ENCODE data around the gene FGGY.

Gene FGGY

DNA sequence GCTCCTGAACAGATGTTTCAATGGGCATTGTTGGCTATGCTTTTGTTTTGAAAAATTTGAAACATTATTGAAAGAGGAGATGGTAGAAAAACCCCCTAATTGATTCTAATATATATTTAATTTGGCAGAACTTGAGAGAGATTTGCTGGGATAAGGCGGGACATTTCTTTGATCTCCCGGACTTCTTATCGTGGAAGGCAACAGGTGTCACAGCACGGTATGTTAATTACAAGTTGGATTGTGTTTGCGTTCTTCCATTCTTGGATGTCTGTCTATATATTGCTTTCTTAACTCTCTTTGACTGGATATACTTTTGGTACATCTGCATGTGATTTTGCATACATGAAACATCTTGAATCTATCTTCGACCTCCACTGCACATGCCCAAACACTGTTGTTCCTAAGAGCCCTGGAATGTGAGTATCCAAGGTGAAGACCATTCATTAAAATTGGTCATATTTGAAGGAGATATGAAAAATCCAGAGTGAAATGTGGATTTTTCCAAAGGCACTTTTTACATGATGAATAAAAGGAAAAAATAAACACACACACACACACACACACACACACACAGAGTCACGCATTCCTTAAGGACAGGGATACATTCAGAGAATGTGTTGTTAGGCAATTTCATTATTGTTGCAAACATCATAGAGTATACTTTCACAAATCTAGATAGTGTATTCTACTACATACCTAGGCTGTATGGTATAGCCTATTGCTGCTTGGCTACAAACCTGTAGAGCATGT lies 81.9 kb downstream of the FGGY start:
- no peak for DNase-seq (ENCODE audit: extremely low read depth in 1 of 2, low read depth in 1 of 2)

DNA sequence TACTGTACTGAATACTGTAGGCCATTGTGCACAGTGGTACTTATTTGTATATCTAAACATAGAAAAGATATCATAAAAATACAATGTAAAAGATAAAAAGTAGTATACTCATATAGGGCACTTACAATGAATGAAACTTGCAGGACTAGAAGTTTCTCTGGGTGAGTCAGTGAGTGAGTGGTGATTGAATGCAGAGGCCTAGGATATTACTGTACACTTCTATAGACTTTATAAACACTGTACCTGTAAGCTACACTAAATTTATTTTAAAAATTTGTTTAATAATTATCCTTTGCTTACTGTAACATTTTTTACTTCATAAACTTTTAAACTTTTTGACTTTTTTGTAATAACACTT lies 82.5 kb downstream of the FGGY start:
- no peak for DNase-seq (ENCODE audit: extremely low read depth in 1 of 2, low read depth in 1 of 2)

GRCh38 chr1:59383963-59384362 lies 87.1 kb downstream of the FGGY start:
- DNase-seq (ENCODE audit: extremely low read depth in 1 of 2, low read depth in 1 of 2) = no peak

DNA sequence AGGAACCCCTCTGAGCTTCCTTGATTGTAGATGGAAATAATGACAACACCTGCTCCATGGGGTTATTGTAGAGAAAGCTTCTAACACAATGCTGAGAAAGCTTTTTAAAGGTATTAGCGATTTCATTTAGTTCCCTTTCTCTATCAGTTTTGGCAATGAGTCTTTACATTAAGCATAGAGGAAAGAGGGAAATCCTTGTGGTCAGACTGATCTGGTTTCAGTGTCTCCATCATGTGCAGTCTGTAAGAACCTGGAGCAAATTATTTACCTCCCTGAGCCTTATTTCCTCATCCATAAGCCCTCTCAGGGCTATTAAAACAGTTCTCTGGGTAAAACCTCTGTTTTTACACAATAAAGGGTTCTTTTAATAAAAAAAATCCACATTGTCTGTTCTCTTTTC lies 87.5 kb downstream of the FGGY start:
- DNase-seq (ENCODE audit: extremely low read depth in 1 of 2, low read depth in 1 of 2) = no peak

- no peak for DNase-seq (ENCODE audit: extremely low read depth in 1 of 2, low read depth in 1 of 2)
Observed at GRCh38 chr1:59388191-59388590, 91.3 kb downstream of the FGGY start.

GRCh38 chr1:59389847-59390246 lies 93.0 kb downstream of the FGGY start:
- DNase-seq (ENCODE audit: extremely low read depth in 1 of 2, low read depth in 1 of 2) = no peak

DNA sequence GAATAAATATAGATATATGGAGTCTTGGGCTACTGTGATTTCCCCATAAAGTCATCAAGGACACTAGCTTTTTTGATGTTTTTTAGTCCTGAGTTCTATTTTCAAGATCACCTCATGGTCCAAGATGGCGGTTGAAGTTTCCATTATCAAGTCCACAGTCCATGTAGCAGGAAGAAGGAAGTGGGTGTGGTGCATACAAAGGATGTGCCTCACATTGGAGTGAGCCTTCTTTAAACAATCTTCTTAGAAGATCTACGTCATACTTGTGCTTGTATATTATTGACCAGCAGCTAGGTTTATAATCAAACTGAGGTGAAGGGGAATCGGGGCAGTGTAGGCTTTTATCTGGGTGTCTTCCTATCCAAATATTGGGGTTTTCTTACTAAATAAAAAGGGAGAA lies 93.4 kb downstream of the FGGY start:
- DNase-seq (ENCODE audit: extremely low read depth in 1 of 2, low read depth in 1 of 2) = no peak

GRCh38 chr1:59391212-59392179 lies 94.6 kb downstream of the FGGY start:
- DNase-seq (ENCODE audit: extremely low read depth in 1 of 2, low read depth in 1 of 2) = no peak

GRCh38 chr1:59393211-59394180 lies 96.6 kb downstream of the FGGY start:
- DNase-seq (ENCODE audit: extremely low read depth in 1 of 2, low read depth in 1 of 2) = no peak

DNA sequence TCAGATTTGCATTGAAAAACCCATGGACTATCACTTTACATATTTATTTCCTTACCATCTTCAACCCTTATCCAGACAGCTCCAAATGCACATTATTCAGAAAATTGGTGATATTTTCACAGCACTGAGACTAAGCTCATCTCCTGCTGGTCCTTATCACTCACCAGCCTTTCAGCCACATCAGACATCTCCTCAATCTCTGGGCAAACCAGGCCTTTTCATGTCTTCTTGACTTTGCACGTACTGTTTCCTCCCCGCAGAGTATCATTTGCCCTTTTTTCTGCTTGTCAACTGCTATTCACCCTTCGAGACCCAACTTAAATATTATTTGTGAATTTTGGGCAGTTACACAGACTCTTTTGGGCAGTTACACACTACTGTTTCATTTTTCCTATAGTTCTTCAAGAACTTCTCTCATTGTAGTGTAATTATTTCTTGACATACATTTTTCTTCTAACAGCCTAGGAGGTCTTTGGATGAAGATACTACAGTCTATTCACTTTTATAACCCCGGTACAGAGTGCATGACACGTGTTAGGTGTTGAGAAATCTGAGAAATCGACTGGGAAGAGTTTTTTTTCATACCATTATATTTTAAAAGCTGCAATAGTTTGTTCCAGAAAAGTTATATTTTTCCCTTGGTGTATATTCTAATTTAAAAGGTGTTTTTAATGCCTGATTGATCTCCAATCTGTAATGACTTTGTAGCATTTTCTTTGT lies 98.0 kb downstream of the FGGY start:
- no peak for DNase-seq (ENCODE audit: extremely low read depth in 1 of 2, low read depth in 1 of 2)

- no peak for DNase-seq (ENCODE audit: extremely low read depth in 1 of 2, low read depth in 1 of 2)
Observed at GRCh38 chr1:59396387-59396786, 99.5 kb downstream of the FGGY start.

GRCh38 chr1:59397139-59397858 lies 100.4 kb downstream of the FGGY start:
- no peak for DNase-seq (ENCODE audit: extremely low read depth in 1 of 2, low read depth in 1 of 2)

DNA sequence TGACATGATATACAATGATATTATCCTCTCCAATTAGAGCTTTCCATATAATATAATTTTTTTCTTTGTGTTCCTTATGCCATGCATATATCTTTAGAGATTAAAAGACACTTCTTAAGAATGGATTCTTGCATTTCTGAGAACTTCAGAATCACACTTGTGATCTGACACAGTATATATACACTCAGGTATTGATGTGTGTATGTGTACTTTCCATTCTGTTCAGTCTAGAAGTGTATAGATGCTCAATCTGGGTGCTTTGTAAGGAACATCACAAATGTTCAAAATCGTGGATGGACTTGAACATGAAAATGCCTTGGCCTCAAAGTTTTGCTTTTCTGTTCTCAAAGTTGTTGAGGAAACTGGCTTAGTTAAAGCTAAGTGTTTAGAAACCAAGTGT lies 102.7 kb downstream of the FGGY start:
- no peak for DNase-seq (ENCODE audit: extremely low read depth in 1 of 2, low read depth in 1 of 2)

GRCh38 chr1:59401581-59401980 lies 104.7 kb downstream of the FGGY start:
- DNase-seq (ENCODE audit: extremely low read depth in 1 of 2, low read depth in 1 of 2) = no peak

- DNase-seq (ENCODE audit: extremely low read depth in 1 of 2, low read depth in 1 of 2) = no peak
Observed at GRCh38 chr1:59404796-59405195, 107.9 kb downstream of the FGGY start.

DNA sequence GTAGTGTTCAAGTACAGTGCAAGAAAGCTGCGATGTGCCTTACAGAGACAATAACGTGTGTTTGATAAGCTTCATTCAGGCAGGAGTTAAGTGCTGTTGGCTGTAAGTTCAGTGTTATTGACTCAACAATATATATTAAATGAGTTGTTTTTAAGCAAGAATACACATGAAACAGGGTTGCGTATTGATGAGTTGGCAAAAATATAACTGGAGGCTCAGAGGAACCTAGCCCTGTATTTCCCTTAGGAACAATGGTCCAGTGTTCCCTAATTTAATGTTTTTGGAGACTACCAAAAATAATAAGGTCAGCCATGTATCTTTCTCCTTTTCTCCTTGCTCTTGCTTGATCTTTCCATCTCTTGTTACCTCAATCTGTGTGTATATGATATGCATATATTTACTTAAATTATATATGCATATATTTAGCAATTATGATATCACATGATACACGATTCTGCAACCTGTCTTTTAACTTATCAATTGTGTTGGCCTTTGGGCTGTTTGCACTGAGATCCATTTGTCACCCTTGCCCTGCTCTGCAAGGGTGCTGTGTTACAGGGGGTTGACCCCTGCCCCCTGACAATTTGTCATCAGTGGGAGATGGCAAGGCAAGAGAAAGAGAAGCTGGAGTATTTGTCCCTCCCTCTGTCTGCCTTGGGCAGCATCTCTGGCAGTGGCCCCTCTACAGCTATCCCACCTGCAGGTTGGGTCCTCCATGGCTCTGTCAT lies 109.7 kb downstream of the FGGY start:
- DNase-seq (ENCODE audit: extremely low read depth in 1 of 2, low read depth in 1 of 2) = no peak

GRCh38 chr1:59408608-59409240 lies 111.8 kb downstream of the FGGY start:
- DNase-seq (ENCODE audit: extremely low read depth in 1 of 2, low read depth in 1 of 2) = no peak

GRCh38 chr1:59409549-59409948 lies 112.7 kb downstream of the FGGY start:
- no peak for DNase-seq (ENCODE audit: extremely low read depth in 1 of 2, low read depth in 1 of 2)

- no peak for DNase-seq (ENCODE audit: extremely low read depth in 1 of 2, low read depth in 1 of 2)
Observed at GRCh38 chr1:59409986-59410385, 113.1 kb downstream of the FGGY start.

All from activated CD8-positive, alpha-beta memory T cell treated with anti-CD3 and anti-CD28 coated beads for 1 hour (primary cell).